Breast epithelium (tissue), 3 donors: ENCODE results near the gene TXLNB.

Experiments
- CTCF ChIP-seq, 3 donors: fragments of 450-650 bp; IDR thresholded peaks; one replicate each; pipeline ENCODE4 v1.5.1; 2016 to 2017; ENCODE audit warnings: antibody characterized with exemption in 3 of 3, mild to moderate bottlenecking in 3 of 3, moderate library complexity in 3 of 3
- POLR2A ChIP-seq: fragments of 450-650 bp; IDR thresholded peaks from one replicate; pipeline ENCODE4 v1.6.1; 2016; ENCODE audit warnings: antibody characterized with exemption, mild to moderate bottlenecking, moderate library complexity

- TF ChIP-seq POLR2A (no peak), CTCF (IDR thresholded peaks at IDR 0.05) (no peak)
Observed at GRCh38 chr6:139320081-139320480, 28.3 kb upstream of the TXLNB start.
